Right lobe of liver (tissue), 4 donors: ENCODE data around the gene TCF7.

Source experiments
- POLR2A ChIP-seq: fragments of 450-650 bp; IDR thresholded peaks from one replicate; pipeline ENCODE4 v1.6.1; 2017; ENCODE audit warnings: antibody characterized with exemption, mild to moderate bottlenecking
- TF ChIP-seq, protein P1 (sequence below), 4 donors: fragments of 200-600 bp in 3 of 4; fragments of 450-650 bp in 1 of 4; IDR thresholded peaks; one replicate each; pipeline versions ENCODE4 v1.5.1 to v1.8.0; 2016 to 2022; ENCODE audit warnings: antibody characterized with exemption in 4 of 4, mild to moderate bottlenecking in 2 of 4
- donor health status: DM: no; HTN: no; CAD: no.
- donor health status: DM: no; HTN: no; CAD: no.
- donor health status: DM: no; HTN: yes; CAD: no.

DNA sequence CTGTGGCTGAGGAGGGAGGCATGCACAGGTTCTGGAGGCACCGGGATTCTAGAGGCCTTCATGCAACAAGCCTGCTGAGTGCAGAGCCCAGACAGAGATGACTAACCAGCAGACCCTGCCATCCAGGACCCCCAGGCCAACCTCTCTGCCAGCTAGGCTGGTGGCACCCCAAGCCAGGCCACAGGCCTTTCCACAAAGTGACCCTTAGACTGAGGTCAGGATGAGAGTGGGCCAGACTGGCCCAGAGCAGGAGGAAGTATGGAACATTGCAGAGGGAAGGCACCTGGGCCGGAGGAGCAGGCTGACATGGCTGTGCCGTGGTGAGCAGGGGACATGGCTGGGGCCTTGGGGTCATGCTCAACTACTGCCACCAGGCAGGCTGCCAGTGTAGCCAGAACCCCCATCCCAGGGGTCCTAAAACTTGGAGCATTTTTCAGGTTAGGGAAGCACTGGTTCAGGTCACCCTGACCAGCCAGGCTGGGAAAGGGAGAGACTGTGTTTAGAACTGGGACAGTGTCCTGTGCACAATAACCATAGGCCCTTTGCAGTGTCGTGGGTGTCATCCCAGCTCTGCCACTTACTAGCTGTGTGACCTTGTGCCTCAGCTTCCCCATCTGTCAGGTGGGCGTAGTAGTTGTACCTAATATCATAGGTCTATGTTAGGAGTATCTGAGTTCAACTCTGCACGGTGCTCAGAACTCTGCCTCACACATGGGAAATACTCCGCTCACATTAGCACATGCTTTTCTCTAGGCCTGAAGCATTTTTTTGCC, 17.3 kb downstream of the TCF7 start:
- TF ChIP-seq POLR2A, result no peak
- TF ChIP-seq, protein P1, sequence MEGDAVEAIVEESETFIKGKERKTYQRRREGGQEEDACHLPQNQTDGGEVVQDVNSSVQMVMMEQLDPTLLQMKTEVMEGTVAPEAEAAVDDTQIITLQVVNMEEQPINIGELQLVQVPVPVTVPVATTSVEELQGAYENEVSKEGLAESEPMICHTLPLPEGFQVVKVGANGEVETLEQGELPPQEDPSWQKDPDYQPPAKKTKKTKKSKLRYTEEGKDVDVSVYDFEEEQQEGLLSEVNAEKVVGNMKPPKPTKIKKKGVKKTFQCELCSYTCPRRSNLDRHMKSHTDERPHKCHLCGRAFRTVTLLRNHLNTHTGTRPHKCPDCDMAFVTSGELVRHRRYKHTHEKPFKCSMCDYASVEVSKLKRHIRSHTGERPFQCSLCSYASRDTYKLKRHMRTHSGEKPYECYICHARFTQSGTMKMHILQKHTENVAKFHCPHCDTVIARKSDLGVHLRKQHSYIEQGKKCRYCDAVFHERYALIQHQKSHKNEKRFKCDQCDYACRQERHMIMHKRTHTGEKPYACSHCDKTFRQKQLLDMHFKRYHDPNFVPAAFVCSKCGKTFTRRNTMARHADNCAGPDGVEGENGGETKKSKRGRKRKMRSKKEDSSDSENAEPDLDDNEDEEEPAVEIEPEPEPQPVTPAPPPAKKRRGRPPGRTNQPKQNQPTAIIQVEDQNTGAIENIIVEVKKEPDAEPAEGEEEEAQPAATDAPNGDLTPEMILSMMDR (IDR thresholded peaks at IDR 0.05), result no peak
